H1 (cell line): ENCODE measurements around the gene GBGT1. TPM values are rescaled to one million over a fixed set of nuclear protein-coding genes. Genes with fewer than 3 reads are reported as not detected.

ENCODE experiments used
- BCL11A ChIP-seq, 2 experiments: IDR thresholded peaks; one replicate each; pipeline ENCODE4 v1.6.1; 2011; ENCODE audit warnings: low read depth in 2 of 2, low read length in 2 of 2, mild to moderate bottlenecking in 2 of 2
- CEBPB ChIP-seq: IDR thresholded peaks from 2 replicates; pipeline ENCODE4 v1.6.1; 2012; ENCODE audit warnings: low read depth, low read length
- CHD7 ChIP-seq: fragments of 300-600 bp; sonication (generic); IDR thresholded peaks from 2 replicates; pipeline ENCODE4 v1.7.1; 2012; ENCODE audit warnings: low read length, moderate library complexity, mild to moderate bottlenecking, inconsistent platforms; ENCODE audit not compliant: insufficient replicate concordance
- CTCF ChIP-seq, 3 experiments: IDR thresholded peaks; 1 replicate in 2 of 3; 2 replicates in 1 of 3; pipeline versions ENCODE4 v1.5.1 to v1.6.1; 2011; ENCODE audit warnings: low read length in 3 of 3, mild to moderate bottlenecking in 3 of 3, inconsistent platforms in 2 of 3, low read depth in 1 of 3, moderate library complexity in 1 of 3; ENCODE audit not compliant: insufficient read depth in 1 of 3; ENCODE audit errors: control extremely low read depth in 1 of 3
- KDM5A ChIP-seq: fragments of 200-600 bp; IDR thresholded peaks from 2 replicates; pipeline ENCODE4 v1.7.1; 2012; ENCODE audit warnings: mild to moderate bottlenecking, low read length, inconsistent platforms, mixed read lengths
- PHF8 ChIP-seq: fragments of 200-600 bp; sonication (generic); conservative IDR thresholded peaks from 2 replicates; pipeline ENCODE4 v1.7.1; 2012; ENCODE audit warnings: low read depth, mild to moderate bottlenecking, inconsistent platforms, low read length, moderate library complexity
- SP1 ChIP-seq: IDR thresholded peaks from 2 replicates; pipeline ENCODE4 v1.6.1; 2011; ENCODE audit warnings: low read depth, low read length
- ZNF274 ChIP-seq: IDR thresholded peaks from 2 replicates; pipeline ENCODE4 v1.7.0; 2012; ENCODE audit warnings: low read length, borderline replicate concordance; ENCODE audit errors: extremely low read depth
- polyA plus RNA-seq, 7 experiments: library from polyadenylated mRNA; depleted of rRNA in 3 of 7; stranded (reverse) in 5 of 7; unstranded in 2 of 7; fragments of >200 nt in 5 of 7; fragments of 200-250 nt in 2 of 7; gene quantifications; 1 replicate in 5 of 7; 2 replicates in 1 of 7; 4 replicates in 1 of 7; pipeline versions ENCODE4 v1.2.1 to v1.2.3, GENCODE V29; 2011 to 2013; ENCODE audit warnings: missing spikeins in 2 of 7, mixed read lengths in 2 of 7
- total RNA-seq: library from RNA; stranded (reverse); fragmentation: NEBNext Ultra II Directional; extraction: Animal tissue kit (Norgen Biotek cat#: 25700); gene quantifications from 2 replicates; pipeline ENCODE4 v1.2.1, GENCODE V29; 2021

The GBGT1 gene
- total and polyA plus RNA-seq, 2 of the 8 experiments (the other 6 are each of a cell fraction or from before 2014, with no cell fraction given) = 7.1 to 9.7 TPM

GRCh38 chr9:133180953-133181352 is 17.2 kb upstream of the GBGT1 start (continued):
- TF ChIP-seq CHD7 = no peak
- TF ChIP-seq BCL11A (IDR thresholded peaks at IDR 0.05; ENCODE audit: low read depth in 2 of 2, low read length in 2 of 2) = no peak
- TF ChIP-seq CTCF (IDR thresholded peaks at IDR 0.05; ENCODE audit: control extremely low read depth in 1 of 3, insufficient read depth in 1 of 3, low read depth in 1 of 3, low read length in 3 of 3) = no peak
- TF ChIP-seq SP1 = no peak
- TF ChIP-seq KDM5A = no peak
- no peak for TF ChIP-seq PHF8
- no peak for TF ChIP-seq CEBPB
- TF ChIP-seq ZNF274 = no peak
